ENCODE measurements around the gene VAMP1. TPM values are rescaled to one million over a fixed set of nuclear protein-coding genes. Genes with fewer than 3 reads are reported as not detected.

The VAMP1 gene
- total RNA-seq, 1 experiment from 2014 or later, result 11.2 TPM

GRCh38 chr12:6489449-6489848, 19.0 kb upstream of the VAMP1 start:
- POLR2A ChIA-PET, result no interaction called here
- no TSS peak for BruUV-seq (replicated peaks)
- TF ChIP-seq TCF7L2 (IDR thresholded peaks at IDR 0.05; ENCODE audit: low read depth, low read length) (no peak), REST (IDR thresholded peaks at IDR 0.05; ENCODE audit: insufficient read depth in 1 of 2, low read depth in 2 of 2, low read length in 1 of 2) (no peak), SIN3A (IDR thresholded peaks at IDR 0.05; ENCODE audit: borderline replicate concordance, insufficient read depth, low read depth, low read length) (no peak), CTCF (IDR thresholded peaks at IDR 0.05) (no peak), POLR2AphosphoS5 (IDR thresholded peaks at IDR 0.05; ENCODE audit: low read depth, low read length) (no peak)
- Histone ChIP-seq H3K27me3 (ENCODE audit: control insufficient read depth, insufficient read depth, low read length) (no peaks in the 10 kb centered on the region), H3K27ac (ENCODE audit: low read length) (no peak overlapping the region), H3K9me3 (ENCODE audit: control insufficient read depth, insufficient read depth, low read depth, low read length) (no peaks in the 10 kb centered on the region), H3K4me3 (ENCODE audit: low read depth in 2 of 2, low read length in 2 of 2) (no peak overlapping the region), H3K4me1 (ENCODE audit: control insufficient read depth, insufficient read depth, low read length) (peaks cover 6% of the 10 kb centered on the region; the same call in 1 of the 2 replicates), H3K36me3 (ENCODE audit: control insufficient read depth, insufficient read depth, low read length) (peaks cover 10% of the 10 kb centered on the region)
- intact Hi-C loops (cut with micrococcal nuclease; ENCODE audit: unreplicated experiment) (no loop called here), in situ Hi-C loops (cut with HindIII; ENCODE audit: low pct_unique_long_range_greater_than_20kb, low sequenced_read_pairs) (no loop called here)
- DNase-seq (ENCODE audit: low read depth, low spot score) (no peak), ATAC-seq (no peak)
- CTCF ChIA-PET, result no interaction called here

- Histone ChIP-seq H3K27ac (ENCODE audit: low read length) (no peak overlapping the region), H3K4me1 (ENCODE audit: control insufficient read depth, insufficient read depth, low read length) (peaks cover 6% of the 10 kb centered on the region; the same call in 1 of the 2 replicates), H3K9me3 (ENCODE audit: control insufficient read depth, insufficient read depth, low read depth, low read length) (no peaks in the 10 kb centered on the region), H3K27me3 (ENCODE audit: control insufficient read depth, insufficient read depth, low read length) (no peaks in the 10 kb centered on the region), H3K36me3 (ENCODE audit: control insufficient read depth, insufficient read depth, low read length) (peaks cover 8% of the 10 kb centered on the region), H3K4me3 (ENCODE audit: low read depth in 2 of 2, low read length in 2 of 2) (no peak overlapping the region)
- CTCF ChIA-PET, result no interaction called here
- intact Hi-C loops (cut with micrococcal nuclease; ENCODE audit: unreplicated experiment), result no loop called here
- TF ChIP-seq TCF7L2 (IDR thresholded peaks at IDR 0.05; ENCODE audit: low read depth, low read length), result no peak
- no peak for TF ChIP-seq CTCF (IDR thresholded peaks at IDR 0.05)
- no peak for TF ChIP-seq SIN3A (IDR thresholded peaks at IDR 0.05; ENCODE audit: borderline replicate concordance, insufficient read depth, low read depth, low read length)
- no peak for TF ChIP-seq POLR2AphosphoS5 (IDR thresholded peaks at IDR 0.05; ENCODE audit: low read depth, low read length)
- TF ChIP-seq REST (IDR thresholded peaks at IDR 0.05; ENCODE audit: insufficient read depth in 1 of 2, low read depth in 2 of 2, low read length in 1 of 2), result no peak
- BruUV-seq (replicated peaks), result no TSS peak
- ATAC-seq, result no peak
- in situ Hi-C loops (cut with HindIII; ENCODE audit: low pct_unique_long_range_greater_than_20kb, low sequenced_read_pairs), result no loop called here
- DNase-seq (ENCODE audit: low read depth, low spot score), result no peak
- POLR2A ChIA-PET, result no interaction called here
Observed at GRCh38 chr12:6488240-6488639, 17.8 kb upstream of the VAMP1 start.

Data from Panc1 (cell line).